Measurements from ENCODE around the gene U2AF1L4.
A peak's percentile ranks its signal among the peaks of the same experiment; 100 is the strongest.

U2AF1L4 gene

GRCh38 chr19:35745328-35746086 lies at the start of gene U2AF1L4, which contains the start of gene PSENEN:
U2AF1L4 (minus strand) TSS chr19:35745418; CDS start chr19:35745391, 27 bp downstream.
PSENEN (plus strand) TSS chr19:35745651; CDS start chr19:35745931, 280 bp downstream.
- DNase-seq: peak; percentile 86 to 98

- no peak for DNase-seq
Measured at GRCh38 chr19:35793381-35794165, 48.4 kb upstream of the U2AF1L4 start.

- no peak for DNase-seq
Measured at GRCh38 chr19:35792888-35793287, 47.7 kb upstream of the U2AF1L4 start.

- DNase-seq: no peak
Measured at GRCh38 chr19:35792312-35792711, 47.1 kb upstream of the U2AF1L4 start.

- DNase-seq: no peak
Measured at GRCh38 chr19:35791814-35792279, 46.6 kb upstream of the U2AF1L4 start.

GRCh38 chr19:35790981-35791813 lies 46.0 kb upstream of the U2AF1L4 start:
- no peak for DNase-seq

- DNase-seq: no peak
Measured at GRCh38 chr19:35789978-35790944, 45.0 kb upstream of the U2AF1L4 start.

- no peak for DNase-seq
Measured at GRCh38 chr19:35789195-35789977, 44.2 kb upstream of the U2AF1L4 start.

- DNase-seq: no peak
Measured at GRCh38 chr19:35788205-35788960, 43.2 kb upstream of the U2AF1L4 start.

- DNase-seq: no peak
Measured at GRCh38 chr19:35787227-35787799, 42.1 kb upstream of the U2AF1L4 start.

GRCh38 chr19:35786299-35787160 lies 41.3 kb upstream of the U2AF1L4 start:
- no peak for DNase-seq

GRCh38 chr19:35785339-35785627 lies 40.1 kb upstream of the U2AF1L4 start:
- DNase-seq: no peak

GRCh38 chr19:35784503-35785338 lies 39.5 kb upstream of the U2AF1L4 start:
- DNase-seq: no peak

GRCh38 chr19:35783469-35784434 lies 38.5 kb upstream of the U2AF1L4 start:
- DNase-seq: no peak

- DNase-seq: no peak
Measured at GRCh38 chr19:35782589-35782988, 37.4 kb upstream of the U2AF1L4 start.

GRCh38 chr19:35781650-35782049 lies 36.4 kb upstream of the U2AF1L4 start:
- no peak for DNase-seq

GRCh38 chr19:35780717-35781116 lies 35.5 kb upstream of the U2AF1L4 start:
- DNase-seq: no peak
